Suprapubic skin (tissue), 4 donors: Measurements from ENCODE around the gene DERA.

Experiments used
- CTCF ChIP-seq, 2 donors: fragments of 200-600 bp in 1 of 2; fragments of 450-650 bp in 1 of 2; sonication (generic) in 1 of 2; IDR thresholded peaks; one replicate each; pipeline ENCODE4 v1.5.1; 2016 to 2019; ENCODE audit warnings: antibody characterized with exemption in 2 of 2, mild to moderate bottlenecking in 1 of 2, moderate library complexity in 1 of 2
- EP300 ChIP-seq: sonication (generic); formaldehyde crosslinking; IDR thresholded peaks from one replicate; pipeline ENCODE4 v1.6.1; 2017; ENCODE audit warnings: antibody characterized with exemption
- POLR2A ChIP-seq, 2 donors: fragments of 450-650 bp; IDR thresholded peaks; one replicate each; pipeline ENCODE4 v1.6.1; 2017; ENCODE audit warnings: antibody characterized with exemption in 2 of 2, mild to moderate bottlenecking in 2 of 2, moderate library complexity in 2 of 2
- POLR2AphosphoS5 ChIP-seq, 3 donors: sonication (generic); formaldehyde crosslinking; IDR thresholded peaks; one replicate each; pipeline ENCODE4 v1.6.1; 2017; ENCODE audit warnings: antibody characterized with exemption in 3 of 3

GRCh38 chr12:15955281-15955680, 44.1 kb downstream of the DERA start:
- TF ChIP-seq POLR2A (IDR thresholded peaks at IDR 0.05), result no peak
- no peak for TF ChIP-seq CTCF (IDR thresholded peaks at IDR 0.05)
- TF ChIP-seq POLR2AphosphoS5 (IDR thresholded peaks at IDR 0.05), result no peak
- TF ChIP-seq EP300, result no peak
